ENCODE measurements around the gene AK3. TPM values are rescaled to one million over a fixed set of nuclear protein-coding genes. Genes with fewer than 3 reads are reported as not detected.

AK3 gene
- total RNA-seq (2021): 41.5 and 42.7 TPM in 2 replicates
- long read RNA-seq, transcript AK3-202 (5 exons, 2,736 nt): major isoform, 314 of 357 reads
- long read RNA-seq, transcript AK3-203 (4 exons, 705 nt): minor isoform, 12 of 357 reads
- long read RNA-seq, partial matches to known transcripts: 2 of 357 reads
- long read RNA-seq, other reads (novel, unspliced or antisense): 29 of 357 reads

GRCh38 chr9:4740638-4741364, at the start of gene AK3:
TSS of gene AK3 (minus strand) at chr9:4741202. CDS start at chr9:4741087, 115 bp downstream.
- Histone ChIP-seq H2BK5ac (ENCODE audit: insufficient read length, low read length) (no peak within 1 kb of the TSS), H3K14ac (ENCODE audit: insufficient read depth, low read length) (peak within 1 kb of the TSS; percentile 71), H3T11ph (ENCODE audit: low read length) (no peak within 1 kb of the TSS), H2BK120ac (ENCODE audit: low read depth, low read length, poor library complexity, severe bottlenecking) (no peak within 1 kb of the TSS), H3K18ac (ENCODE audit: insufficient read length, low read depth, low read length) (peak within 1 kb of the TSS; percentile 61), H3K27ac (ENCODE audit: insufficient read length, low read depth, low read length) (no peak within 1 kb of the TSS), H2BK12ac (ENCODE audit: insufficient read length, low read depth, low read length) (no peak within 1 kb of the TSS), H2AK5ac (ENCODE audit: insufficient read length, low read length) (no peak within 1 kb of the TSS), H3K9me3 (ENCODE audit: control insufficient read depth, low read depth, low read length) (no peaks in the 10 kb centered on the region), H3K9ac (ENCODE audit: extremely low read depth, insufficient read length, low read length) (peak within 1 kb of the TSS; percentile 64), H2BK20ac (ENCODE audit: low read depth, low read length, poor library complexity, severe bottlenecking) (no peak within 1 kb of the TSS), H2AFZ (ENCODE audit: low read length) (no peak within 1 kb of the TSS), H3K79me1 (ENCODE audit: insufficient read depth, low read depth, low read length, poor library complexity, severe bottlenecking) (peaks cover 3% of the 10 kb centered on the region), H4K5ac (ENCODE audit: insufficient read length, low read depth, low read length) (no peak within 1 kb of the TSS), H4K20me1 (ENCODE audit: control insufficient read depth, insufficient read depth, insufficient read length) (no peaks in the 10 kb centered on the region), H3K27me3 (ENCODE audit: insufficient read depth, low read length) (no peaks in the 10 kb centered on the region), H3K4me1 (ENCODE audit: insufficient read depth, low read length) (peaks cover 10% of the 10 kb centered on the region; the same call in 1 of the 2 replicates), H3K4ac (ENCODE audit: low read depth, low read length) (no peak within 1 kb of the TSS), H3K4me2 (ENCODE audit: insufficient read depth, insufficient read length, low read length) (peak within 1 kb of the TSS; percentile 82), H3K79me2 (ENCODE audit: insufficient read depth, low read length) (no peaks in the 10 kb centered on the region; the same call in 1 of the 2 replicates), H3K23ac (ENCODE audit: insufficient read length, low read depth, low read length) (no peak within 1 kb of the TSS), H4K8ac (replicated peaks; ENCODE audit: insufficient read length, low read depth, low read length) (no peak within 1 kb of the TSS), H3K23me2 (ENCODE audit: insufficient read length, low read depth, low read length, poor library complexity, severe bottlenecking) (peaks cover 11% of the 10 kb centered on the region), H3K56ac (ENCODE audit: insufficient read length, low read depth, low read length) (no peak within 1 kb of the TSS), H4K91ac (ENCODE audit: insufficient read length, low read depth, low read length) (no peak within 1 kb of the TSS), H2BK15ac (ENCODE audit: low read depth, low read length) (no peak within 1 kb of the TSS)
- no peaks in the 10 kb centered on the region for H3K9me3 Mint-ChIP-seq
- no peaks in the 10 kb centered on the region for H3K27me3 Mint-ChIP-seq (ENCODE audit: low read depth)
- H3K4me3 Mint-ChIP-seq: peak within 1 kb of the TSS; percentile 82 to 87
- peak; percentile 38; the same call in 1 of the 3 replicates for TF ChIP-seq CTCF (conservative IDR thresholded peaks at IDR 0.05)
- peak; percentile 92 for DNase-seq
- no CpG with 5 or more reads among the region's 84 CpGs for WGBS (ENCODE audit: extremely low coverage, insufficient read length, low lambda C conversion rate)
- H3K36me3 Mint-ChIP-seq (ENCODE audit: insufficient read depth in 1 of 3, low read depth in 3 of 3): peaks cover 0 to 3% (median 0%) of the 10 kb centered on the region in 3 experiments; a peak in 4 of 7 replicates
- peak within 1 kb of the TSS in 2 of 3 experiments; percentile 56 to 69; a peak in 6 of 7 replicates for H3K27ac Mint-ChIP-seq
- peaks cover 32 to 36% of the 10 kb centered on the region in 2 experiments for H3K4me1 Mint-ChIP-seq
